Fibroblast of pulmonary artery (primary cell): ENCODE data around the gene AGMAT.

ENCODE experiments used
- DNase-seq: peaks from one replicate; pipeline ENCODE4 v3.0.0-alpha.2; 2010; ENCODE audit warnings: low read depth
- H3K4me3 ChIP-seq: replicated peaks from 2 replicates; pipeline ENCODE4 v1.5.1; 2011; ENCODE audit warnings: low read depth, mild to moderate bottlenecking, control low read depth, low read length, moderate library complexity
- CTCF ChIP-seq: IDR thresholded peaks from 2 replicates; pipeline ENCODE4 v1.5.1; 2011; ENCODE audit warnings: mild to moderate bottlenecking, control low read depth, low read length, inconsistent platforms; ENCODE audit errors: missing control alignments

Gene AGMAT

GRCh38 chr1:15592285-15592684 lies 7.4 kb upstream of the AGMAT start:
- no peak for TF ChIP-seq CTCF
- H3K4me3 ChIP-seq, result no peak overlapping the region
- no peak for DNase-seq

- no peak for DNase-seq
- no peak for TF ChIP-seq CTCF
- no peak overlapping the region for H3K4me3 ChIP-seq
Observed at GRCh38 chr1:15583016-15583706, 1.7 kb downstream of the AGMAT start.

- no peak for TF ChIP-seq CTCF
- no peak overlapping the region for H3K4me3 ChIP-seq
- no peak for DNase-seq
Observed at GRCh38 chr1:15579683-15580047, 5.2 kb downstream of the AGMAT start.

- no peak for TF ChIP-seq CTCF
- DNase-seq, result no peak
- H3K4me3 ChIP-seq, result no peak overlapping the region
Observed at GRCh38 chr1:15578921-15579682, 5.7 kb downstream of the AGMAT start.

- H3K4me3 ChIP-seq, result no peak overlapping the region
- TF ChIP-seq CTCF, result no peak
- no peak for DNase-seq
Observed at GRCh38 chr1:15577691-15578090, 7.2 kb downstream of the AGMAT start.

GRCh38 chr1:15575549-15576150 lies 9.2 kb downstream of the AGMAT start:
- TF ChIP-seq CTCF, result no peak

More at GRCh38 chr1:15575549-15576150, 9.2 kb downstream of the AGMAT start:
- DNase-seq, result no peak
- H3K4me3 ChIP-seq, result no peak overlapping the region
